HG02938 (cell line): Measurements from ENCODE around the gene CERS6.

ENCODE experiments used
- ATAC-seq: cut with Tn5 transposase; IDR thresholded peaks from one replicate; pipeline ENCODE4 v1.9.1; 2021; ENCODE audit warnings: mild to moderate bottlenecking, moderate library complexity; ENCODE audit not compliant: unreplicated experiment

The CERS6 gene

GRCh38 chr2:168441214-168441872 lies 14.7 kb upstream of the CERS6 start:
- no peak for ATAC-seq

GRCh38 chr2:168443818-168444217 lies 12.3 kb upstream of the CERS6 start:
- ATAC-seq = no peak

GRCh38 chr2:168445960-168446359 lies 10.1 kb upstream of the CERS6 start:
- ATAC-seq = no peak

- ATAC-seq = peak; percentile 54
Observed at GRCh38 chr2:168448980-168449379, 7.1 kb upstream of the CERS6 start.

- ATAC-seq = no peak
Observed at GRCh38 chr2:168449419-168449818, 6.7 kb upstream of the CERS6 start.

GRCh38 chr2:168450171-168450570 lies 5.9 kb upstream of the CERS6 start:
- no peak for ATAC-seq

GRCh38 chr2:168450732-168451131 lies 5.3 kb upstream of the CERS6 start:
- no peak for ATAC-seq

- no peak for ATAC-seq
Observed at GRCh38 chr2:168452781-168453180, 3.3 kb upstream of the CERS6 start.

- ATAC-seq = no peak
Observed at GRCh38 chr2:168453404-168453803, 2.7 kb upstream of the CERS6 start.

GRCh38 chr2:168454737-168455644 lies 1.1 kb upstream of the CERS6 start:
- ATAC-seq = no peak

GRCh38 chr2:168456521-168457189 lies 583 bp downstream of the CERS6 start:
- peak; percentile 25 for ATAC-seq

GRCh38 chr2:168457190-168457895 lies 1.3 kb downstream of the CERS6 start:
- ATAC-seq = no peak

GRCh38 chr2:168458139-168458538 lies 2.1 kb downstream of the CERS6 start:
- ATAC-seq = no peak

- ATAC-seq = no peak
Observed at GRCh38 chr2:168459256-168459655, 3.2 kb downstream of the CERS6 start.

- no peak for ATAC-seq
Observed at GRCh38 chr2:168460571-168460970, 4.5 kb downstream of the CERS6 start.

- no peak for ATAC-seq
Observed at GRCh38 chr2:168461178-168461941, 5.3 kb downstream of the CERS6 start.

GRCh38 chr2:168461942-168462331 lies 5.9 kb downstream of the CERS6 start:
- ATAC-seq = no peak

- ATAC-seq = no peak
Observed at GRCh38 chr2:168462543-168463045, 6.5 kb downstream of the CERS6 start.

GRCh38 chr2:168465594-168465993 lies 9.5 kb downstream of the CERS6 start:
- ATAC-seq = no peak

GRCh38 chr2:168466190-168466737 lies 10.2 kb downstream of the CERS6 start:
- ATAC-seq = no peak
